ENCODE data around the gene KRTAP1-5.

GRCh38 chr17:41009301-41009760, 17.7 kb downstream of the KRTAP1-5 start:
- TF ChIP-seq POLR2A (IDR thresholded peaks at IDR 0.05; ENCODE audit: low read depth, low read length), result no peak
- no peak for TF ChIP-seq CTCF (IDR thresholded peaks at IDR 0.05; ENCODE audit: extremely low read depth in 1 of 2, insufficient read depth in 1 of 2, low read depth in 1 of 2, low read length in 2 of 2)
- TF ChIP-seq POLR2AphosphoS5 (IDR thresholded peaks at IDR 0.05; ENCODE audit: insufficient read depth, low read depth, low read length), result no peak
- TF ChIP-seq MAX (IDR thresholded peaks at IDR 0.05; ENCODE audit: insufficient read depth, insufficient read length), result no peak
- no peak for TF ChIP-seq JUN (IDR thresholded peaks at IDR 0.05; ENCODE audit: borderline replicate concordance, insufficient read depth, insufficient read length, low read depth)
- TF ChIP-seq MYC (IDR thresholded peaks at IDR 0.05; ENCODE audit: low read depth, low read length), result no peak
- TF ChIP-seq EZH2 (IDR thresholded peaks at IDR 0.05; ENCODE audit: borderline replicate concordance, low read depth, low read length, severe bottlenecking), result no peak

Measured in endothelial cell of umbilical vein (primary cell).